HepG2 (cell line): Measurements from ENCODE around the gene GSDMA. TPM values are rescaled to one million over a fixed set of nuclear protein-coding genes. Genes with fewer than 3 reads are reported as not detected.
A peak's percentile ranks its signal among the peaks of the same experiment; 100 is the strongest.

Experiments used
- ARID5B ChIP-seq: IDR thresholded peaks from 2 replicates; pipeline ENCODE4 v1.4.0; 2020; ENCODE audit warnings: mild to moderate bottlenecking, missing genetic modification reagents
- BATF2 ChIP-seq: sonication (generic); formaldehyde crosslinking; IDR thresholded peaks from 2 replicates; pipeline ENCODE4 v1.8.0; 2022; ENCODE audit warnings: mild to moderate bottlenecking, missing genetic modification reagents, moderate library complexity
- CBX5 ChIP-seq: sonication (generic); formaldehyde crosslinking; IDR thresholded peaks from 2 replicates; pipeline ENCODE4 v1.4.0; 2020; ENCODE audit warnings: missing genetic modification reagents, borderline replicate concordance
- DNMT1 ChIP-seq: sonication (generic); formaldehyde crosslinking; IDR thresholded peaks from 2 replicates; pipeline ENCODE4 v1.5.1; 2020; ENCODE audit warnings: mild to moderate bottlenecking, missing genetic modification reagents
- DZIP1 ChIP-seq: sonication (generic); formaldehyde crosslinking; IDR thresholded peaks from 2 replicates; pipeline ENCODE4 v1.5.0; 2020; ENCODE audit warnings: mild to moderate bottlenecking, missing genetic modification reagents
- FOXA3 ChIP-seq: IDR thresholded peaks from 2 replicates; pipeline ENCODE4 v1.6.1; 2016; ENCODE audit warnings: missing genetic modification reagents, missing compliant biosample characterization
- HOXD1 ChIP-seq: sonication (generic); formaldehyde crosslinking; IDR thresholded peaks from 2 replicates; pipeline ENCODE4 v1.5.0; 2020; ENCODE audit warnings: missing genetic modification reagents
- MEF2D ChIP-seq: sonication (generic); formaldehyde crosslinking; IDR thresholded peaks from 2 replicates; pipeline ENCODE4 v1.5.1; 2020; ENCODE audit warnings: mild to moderate bottlenecking, missing genetic modification reagents
- NFIB ChIP-seq: sonication (generic); formaldehyde crosslinking; IDR thresholded peaks from 2 replicates; pipeline ENCODE4 v1.9.0; 2021; ENCODE audit warnings: missing genetic modification reagents, mild to moderate bottlenecking, borderline replicate concordance
- SALL2 ChIP-seq: sonication (generic); formaldehyde crosslinking; IDR thresholded peaks from 2 replicates; pipeline ENCODE4 v1.8.1; 2023; ENCODE audit warnings: mild to moderate bottlenecking, missing genetic modification reagents, inconsistent platforms
- SRSF9 ChIP-seq: fragments of 200-400 bp; formaldehyde crosslinking; IDR thresholded peaks from 2 replicates; pipeline ENCODE4 v1.6.1; 2018; ENCODE audit warnings: borderline replicate concordance, mild to moderate bottlenecking, low read depth, low read length; ENCODE audit not compliant: insufficient read depth, poor library complexity, severe bottlenecking
- ZBTB37 ChIP-seq: sonication (generic); formaldehyde crosslinking; IDR thresholded peaks from 2 replicates; pipeline ENCODE4 v1.4.0; 2020; ENCODE audit warnings: mild to moderate bottlenecking, missing genetic modification reagents
- ZBTB7B ChIP-seq: sonication (generic); formaldehyde crosslinking; IDR thresholded peaks from 2 replicates; pipeline ENCODE4 v1.4.0; 2020; ENCODE audit warnings: missing genetic modification reagents
- ZNF335 ChIP-seq: sonication (generic); formaldehyde crosslinking; IDR thresholded peaks from 2 replicates; pipeline ENCODE4 v1.4.0; 2020; ENCODE audit warnings: missing genetic modification reagents
- ZNF362 ChIP-seq: sonication (generic); formaldehyde crosslinking; IDR thresholded peaks from 2 replicates; pipeline ENCODE4 v1.4.0; 2020; ENCODE audit warnings: missing genetic modification reagents, mild to moderate bottlenecking, borderline replicate concordance
- ZNF547 ChIP-seq: sonication (generic); formaldehyde crosslinking; IDR thresholded peaks from 2 replicates; pipeline ENCODE4 v1.5.1; 2020; ENCODE audit warnings: mild to moderate bottlenecking, missing genetic modification reagents
- ZNF616 ChIP-seq: sonication (generic); formaldehyde crosslinking; IDR thresholded peaks from 2 replicates; pipeline ENCODE4 v1.5.0; 2020; ENCODE audit warnings: low read depth, mild to moderate bottlenecking, missing genetic modification reagents
- ZNF670 ChIP-seq: sonication (generic); formaldehyde crosslinking; IDR thresholded peaks from 2 replicates; pipeline ENCODE4 v1.8.0; 2022; ENCODE audit warnings: mild to moderate bottlenecking, missing genetic modification reagents, borderline replicate concordance
- ZNF879 ChIP-seq: sonication (generic); formaldehyde crosslinking; IDR thresholded peaks from 2 replicates; pipeline ENCODE4 v1.8.1; 2023; ENCODE audit warnings: missing genetic modification reagents
- polyA plus RNA-seq, 8 experiments: library from polyadenylated mRNA; depleted of rRNA in 3 of 8; stranded (reverse) in 7 of 8; unstranded in 1 of 8; fragments of >200 nt; fragmentation: Illumina TruSeq in 4 of 8; extraction: Trizol in 4 of 8; gene quantifications; 2 replicates each; pipeline versions ENCODE4 v1.2.1 to v1.2.3, GENCODE V29; 2011 to 2016; ENCODE audit warnings: low read depth in 4 of 8, missing spikeins in 1 of 8, mixed read lengths in 1 of 8; ENCODE audit not compliant: insufficient read depth in 1 of 8
- total RNA-seq, 5 experiments: library from RNA; depleted of rRNA; stranded (reverse); fragments of >200 nt; fragmentation: Illumina TruSeq; extraction: Trizol; gene quantifications; 2 replicates each; pipeline ENCODE4 v1.2.3, GENCODE V29; 2016; ENCODE audit warnings: low read depth in 1 of 5

The GSDMA gene
- total and polyA plus RNA-seq, 2 of the 13 experiments (the other 11 are each of a cell fraction or from before 2014, with no cell fraction given), result not detected

GRCh38 chr17:39960524-39961041 is 2.2 kb upstream of the GSDMA start (continued):
- TF ChIP-seq CBX5 (CRISPR knock-in tag) (no peak), BATF2 (no peak), ZNF616 (CRISPR knock-in tag) (no peak), DZIP1 (CRISPR knock-in tag) (no peak), SALL2 (CRISPR knock-in tag) (0 out of 2 replicates have a peak, but pooled peaks have one; percentile 23), ZNF879 (CRISPR knock-in tag) (no peak), ZBTB37 (CRISPR knock-in tag) (no peak), SRSF9 (no peak), NFIB (CRISPR knock-in tag) (0 out of 2 replicates have a peak, but pooled peaks have one; percentile 62), ZNF547 (CRISPR knock-in tag) (no peak), HOXD1 (CRISPR knock-in tag) (no peak), MEF2D (no peak), ZNF670 (CRISPR knock-in tag) (0 out of 2 replicates have a peak, but pooled peaks have one; percentile 36), FOXA3 (CRISPR knock-in tag) (peak; percentile 83), ARID5B (CRISPR knock-in tag) (peak; percentile 56; the same call in 1 of the 2 replicates), ZNF335 (no peak), ZBTB7B (CRISPR knock-in tag) (no peak), DNMT1 (no peak), ZNF362 (CRISPR knock-in tag) (peak; percentile 79; the same call in 1 of the 2 replicates)
